OCI-LY7 (cell line): ENCODE data around the gene CARD10. TPM values are rescaled to one million over a fixed set of nuclear protein-coding genes. Genes with fewer than 3 reads are reported as not detected.

Experiments
- BruUV-seq: library from RNA; stranded (reverse); fragments of 400-500 nt; replicated peaks from 2 replicates; lab custom pipeline; 2021; lab: Mats Ljungman, UMichigan
- CTCF ChIA-PET: fragments of 300-600 bp; sonication (Branson Sonifier 250); formaldehyde crosslinking; loops from one replicate; lab custom pipeline; 2022; ENCODE audit warnings: antibody characterized with exemption; ENCODE audit not compliant: unreplicated experiment; lab: Charles Lee
- POLR2A ChIA-PET: fragments of 300-600 bp; sonication (Branson Sonifier 250); formaldehyde crosslinking; loops from one replicate; lab custom pipeline; 2022; ENCODE audit warnings: antibody characterized with exemption; lab: Charles Lee
- DNase-seq: peaks from one replicate; pipeline ENCODE4 v3.0.0-alpha.2; 2015; ENCODE audit warnings: low spot score
- H2AFZ ChIP-seq: fragments of 200-600 bp; sonication (generic), shearing (Covaris generic); 2 replicates; pipeline ENCODE4 v1.6.1; 2014; ENCODE audit warnings: mild to moderate bottlenecking, antibody characterized with exemption, low read length, moderate library complexity
- H3K27ac ChIP-seq: fragments of 200-600 bp; sonication (generic); 2 replicates; pipeline ENCODE4 v1.5.1; 2014; ENCODE audit warnings: mixed run types, low read depth, mild to moderate bottlenecking, moderate library complexity, low read length, inconsistent platforms; ENCODE audit not compliant: poor library complexity, severe bottlenecking
- H3K36me3 ChIP-seq: fragments of 200-600 bp; sonication (generic); 2 replicates; pipeline ENCODE4 v1.6.1; 2014; ENCODE audit warnings: mild to moderate bottlenecking, antibody characterized with exemption, low read length, moderate library complexity, mixed read lengths; ENCODE audit not compliant: insufficient read depth
- H3K4me1 ChIP-seq: fragments of 200-600 bp; sonication (generic); 2 replicates; pipeline ENCODE4 v1.5.1; 2014; ENCODE audit warnings: mild to moderate bottlenecking, low read length; ENCODE audit not compliant: insufficient read depth, poor library complexity, severe bottlenecking
- H3K4me2 ChIP-seq: fragments of 200-600 bp; sonication (generic); 2 replicates; pipeline ENCODE4 v1.6.1; 2014; ENCODE audit warnings: mild to moderate bottlenecking, low read length
- H3K4me3 ChIP-seq: fragments of 200-600 bp; sonication (generic); 2 replicates; pipeline ENCODE4 v1.5.1; 2014; ENCODE audit warnings: mild to moderate bottlenecking, low read depth, low read length; ENCODE audit not compliant: poor library complexity, severe bottlenecking
- H3K79me2 ChIP-seq: fragments of 200-600 bp; sonication (generic); 2 replicates; pipeline ENCODE4 v1.6.1; 2016; ENCODE audit warnings: low read depth, mild to moderate bottlenecking, low read length, moderate library complexity, mixed read lengths; ENCODE audit not compliant: insufficient read depth
- H3K9me2 ChIP-seq: fragments of 200-600 bp; sonication (generic); 2 replicates; pipeline ENCODE4 v1.6.1; 2016; ENCODE audit warnings: mild to moderate bottlenecking, low read length, mixed read lengths; ENCODE audit not compliant: insufficient read depth
- H3K9me3 ChIP-seq: fragments of 200-600 bp; sonication (generic); 2 replicates; pipeline ENCODE4 v1.6.1; 2014; ENCODE audit warnings: mild to moderate bottlenecking, mixed run types, low read length, mixed read lengths
- H4K20me1 ChIP-seq: fragments of 200-600 bp; sonication (generic); 2 replicates; pipeline ENCODE4 v1.6.1; 2014; ENCODE audit warnings: mild to moderate bottlenecking, antibody characterized with exemption, low read length, moderate library complexity, mixed read lengths; ENCODE audit not compliant: insufficient read depth
- CTCF ChIP-seq: fragments of 200-600 bp; sonication (generic); conservative IDR thresholded peaks from 2 replicates; pipeline ENCODE4 v1.5.1; 2014; ENCODE audit warnings: mild to moderate bottlenecking, antibody characterized with exemption, low read length, moderate library complexity, mixed read lengths
- EZH2phosphoT487 ChIP-seq: fragments of 200-600 bp; sonication (generic); IDR thresholded peaks from 2 replicates; pipeline ENCODE4 v1.6.1; 2018; ENCODE audit warnings: low read depth, borderline replicate concordance, mild to moderate bottlenecking, mixed run types, antibody characterized with exemption, low read length, moderate library complexity, mixed read lengths
- intact Hi-C: fragments of 100-400 bp; cut with micrococcal nuclease; formaldehyde crosslinking; loops from one replicate; pipeline ENCODE4 v1.10.0; 2022; ENCODE audit not compliant: unreplicated experiment
- total RNA-seq, 2 experiments: library from RNA; depleted of rRNA in 1 of 2; stranded (reverse); fragments of >200 nt in 1 of 2; shearing (Covaris generic) in 1 of 2; gene quantifications; 2 replicates each; pipeline ENCODE4 v1.2.3, GENCODE V29; 2014 to 2022

The CARD10 gene
- total RNA-seq, 2 experiments from 2014 or later: 2.8 to 4.0 TPM

- H3K4me1 ChIP-seq: no peaks in the 10 kb centered on the region
- H3K27ac ChIP-seq: no peak overlapping the region
- no peak overlapping the region for H3K4me3 ChIP-seq
- no peaks in the 10 kb centered on the region for H3K36me3 ChIP-seq
- POLR2A ChIA-PET: no interaction called here
- H4K20me1 ChIP-seq: no peaks in the 10 kb centered on the region
- DNase-seq: no peak
- no peaks in the 10 kb centered on the region for H3K79me2 ChIP-seq
- CTCF ChIA-PET: no interaction called here
- no peak overlapping the region for H2AFZ ChIP-seq
- H3K4me2 ChIP-seq: no peak overlapping the region
- intact Hi-C loops: no loop called here
- no peaks in the 10 kb centered on the region for H3K9me3 ChIP-seq
- TF ChIP-seq EZH2phosphoT487: no peak
- TF ChIP-seq CTCF: no peak
- BruUV-seq: no TSS peak
- H3K9me2 ChIP-seq: no peaks in the 10 kb centered on the region
Measured at GRCh38 chr22:37504964-37505363, 14.3 kb downstream of the CARD10 start.

DNA sequence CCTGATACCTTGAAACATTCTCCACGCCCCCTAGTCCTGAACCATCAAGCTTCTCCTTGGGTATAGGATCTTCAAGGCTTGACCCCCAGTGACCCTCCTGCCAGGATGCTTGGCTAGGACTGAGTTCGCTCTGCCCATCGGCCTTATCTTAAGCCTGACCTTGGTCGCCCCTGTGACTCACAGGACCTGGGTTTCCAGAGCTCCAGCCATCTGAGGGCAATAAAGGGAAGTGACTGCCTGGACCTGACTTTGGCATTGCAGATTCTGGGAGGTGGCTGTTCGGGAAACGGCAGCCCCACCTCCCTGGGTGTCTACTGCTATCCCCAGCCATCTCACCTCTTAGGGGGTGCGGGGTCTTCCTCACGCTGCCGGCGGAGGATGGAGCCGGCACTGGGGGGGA is 15.4 kb downstream of the CARD10 start:
- no peaks in the 10 kb centered on the region for H3K9me2 ChIP-seq
- no peak overlapping the region for H3K4me2 ChIP-seq
- CTCF ChIA-PET: no interaction called here
- no peak for DNase-seq
- H3K36me3 ChIP-seq: no peaks in the 10 kb centered on the region
- H3K4me3 ChIP-seq: no peak overlapping the region
- TF ChIP-seq CTCF: no peak
- no peaks in the 10 kb centered on the region for H3K79me2 ChIP-seq
- H4K20me1 ChIP-seq: no peaks in the 10 kb centered on the region
- no TSS peak for BruUV-seq
- no peak overlapping the region for H3K27ac ChIP-seq
- H2AFZ ChIP-seq: no peak overlapping the region
- intact Hi-C loops: loop anchor here (2.0 kb wide), 1 partner anchor 63 kb away; no protein-coding TSS in a partner anchor
- no peaks in the 10 kb centered on the region for H3K4me1 ChIP-seq
- H3K9me3 ChIP-seq: no peaks in the 10 kb centered on the region
- POLR2A ChIA-PET: no interaction called here

GRCh38 chr22:37503183-37503683 is 16.0 kb downstream of the CARD10 start:
- Histone ChIP-seq H3K36me3 (no peaks in the 10 kb centered on the region), H3K27ac (no peak overlapping the region), H3K79me2 (no peaks in the 10 kb centered on the region), H3K9me2 (no peaks in the 10 kb centered on the region), H3K9me3 (no peaks in the 10 kb centered on the region), H2AFZ (no peak overlapping the region), H4K20me1 (no peaks in the 10 kb centered on the region), H3K4me3 (no peak overlapping the region), H3K4me2 (no peak overlapping the region), H3K4me1 (peaks cover 4% of the 10 kb centered on the region)
- no peak for TF ChIP-seq CTCF
- no peak for TF ChIP-seq EZH2phosphoT487
- intact Hi-C loops: loop anchor here (2.0 kb wide), 1 partner anchor 64 kb away; no protein-coding TSS in a partner anchor
- BruUV-seq: no TSS peak
- ChIA-PET CTCF (no interaction called here), POLR2A (no interaction called here)
- no peak for DNase-seq
